RWPE1 (cell line): ENCODE measurements around the gene FBLL1.

Experiments used
- CTCF ChIA-PET: fragments of 350-600 bp; sonication (Branson Sonifier 250); formaldehyde crosslinking; extraction: SDS; loops from one replicate; lab custom pipeline; 2021; lab: Yijun Ruan, JAX
- POLR2A ChIA-PET: fragments of 400-600 bp; formaldehyde crosslinking; extraction: SDS; loops from one replicate; lab custom pipeline; 2020; ENCODE audit warnings: antibody characterized with exemption; ENCODE audit not compliant: low non-redundant PET; lab: Yijun Ruan, JAX
- DNase-seq: peaks from one replicate; pipeline ENCODE4 v3.0.0; 2012; ENCODE audit warnings: low spot score
- H3K27ac ChIP-seq: fragments of 450-650 bp; 2 replicates; pipeline ENCODE4 v1.5.1; 2017
- TF ChIP-seq, protein P1 (sequence below): fragments of 450-650 bp; conservative IDR thresholded peaks from 2 replicates; pipeline ENCODE4 v1.5.1; 2017; ENCODE audit warnings: low read depth, mild to moderate bottlenecking

The FBLL1 gene

DNA sequence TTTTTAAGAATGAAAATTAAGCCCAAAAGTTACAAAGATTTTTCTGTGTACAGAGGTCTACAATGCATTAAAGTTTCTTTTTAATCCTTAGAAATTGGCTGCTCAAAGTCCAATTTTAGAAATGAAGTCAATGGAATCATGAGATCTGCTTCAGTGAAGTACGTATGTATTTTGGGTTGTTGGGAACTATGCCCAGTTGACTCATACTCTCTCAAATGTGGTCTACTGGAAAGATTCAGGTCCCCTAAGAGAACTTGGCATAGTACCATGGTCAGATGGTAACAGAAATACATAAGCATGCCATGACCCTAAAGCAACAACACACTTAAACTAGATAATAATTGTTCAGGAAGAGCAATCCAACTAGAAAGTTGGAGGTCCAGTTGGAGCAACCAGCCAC is 23.0 kb downstream of the FBLL1 start:
- no peak for DNase-seq
- no peak overlapping the region for H3K27ac ChIP-seq
- ChIA-PET CTCF (interaction anchor here (0.7 kb wide), 1 partner anchor 66 kb away, joined by 3 read pairs; no protein-coding TSS in a partner anchor), POLR2A (no interaction called here)
- TF ChIP-seq, protein P1, sequence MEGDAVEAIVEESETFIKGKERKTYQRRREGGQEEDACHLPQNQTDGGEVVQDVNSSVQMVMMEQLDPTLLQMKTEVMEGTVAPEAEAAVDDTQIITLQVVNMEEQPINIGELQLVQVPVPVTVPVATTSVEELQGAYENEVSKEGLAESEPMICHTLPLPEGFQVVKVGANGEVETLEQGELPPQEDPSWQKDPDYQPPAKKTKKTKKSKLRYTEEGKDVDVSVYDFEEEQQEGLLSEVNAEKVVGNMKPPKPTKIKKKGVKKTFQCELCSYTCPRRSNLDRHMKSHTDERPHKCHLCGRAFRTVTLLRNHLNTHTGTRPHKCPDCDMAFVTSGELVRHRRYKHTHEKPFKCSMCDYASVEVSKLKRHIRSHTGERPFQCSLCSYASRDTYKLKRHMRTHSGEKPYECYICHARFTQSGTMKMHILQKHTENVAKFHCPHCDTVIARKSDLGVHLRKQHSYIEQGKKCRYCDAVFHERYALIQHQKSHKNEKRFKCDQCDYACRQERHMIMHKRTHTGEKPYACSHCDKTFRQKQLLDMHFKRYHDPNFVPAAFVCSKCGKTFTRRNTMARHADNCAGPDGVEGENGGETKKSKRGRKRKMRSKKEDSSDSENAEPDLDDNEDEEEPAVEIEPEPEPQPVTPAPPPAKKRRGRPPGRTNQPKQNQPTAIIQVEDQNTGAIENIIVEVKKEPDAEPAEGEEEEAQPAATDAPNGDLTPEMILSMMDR, result no peak

- DNase-seq, result no peak
- TF ChIP-seq, protein P1, result no peak
- H3K27ac ChIP-seq, result no peak overlapping the region
- POLR2A ChIA-PET, result no interaction called here
- CTCF ChIA-PET, result interaction anchor here (0.5 kb wide), 1 partner anchor 569 kb away, joined by 3 read pairs; no protein-coding TSS in a partner anchor
These were observed 24.4 kb downstream of the FBLL1 start for GRCh38 chr5:168553377-168554130.

DNA sequence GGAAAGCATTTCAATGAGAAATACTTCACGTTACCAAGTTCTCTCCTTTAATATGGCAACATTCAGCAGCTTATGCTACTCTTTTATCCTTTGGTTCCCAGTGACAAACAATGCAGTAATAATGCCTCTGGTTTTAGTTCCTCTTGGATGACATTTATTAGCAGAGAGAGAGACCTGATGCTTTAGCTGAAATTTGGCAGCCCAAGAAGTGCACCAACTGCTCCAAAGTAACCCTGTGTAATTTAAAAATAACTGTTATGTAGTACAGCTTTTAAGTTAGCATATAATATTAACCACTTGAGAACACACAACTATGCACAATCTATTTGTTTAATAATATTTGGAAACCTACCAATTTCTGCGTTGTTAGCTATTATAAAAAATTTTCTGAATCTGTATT is 28.3 kb downstream of the FBLL1 start:
- H3K27ac ChIP-seq, result no peak overlapping the region
- ChIA-PET CTCF (interaction anchor here (0.7 kb wide), 1 partner anchor 60 kb away, joined by 3 read pairs; no protein-coding TSS in a partner anchor), POLR2A (no interaction called here)
- no peak for DNase-seq
- TF ChIP-seq, protein P1, result no peak

- ChIA-PET POLR2A (no interaction called here), CTCF (no interaction called here)
- TF ChIP-seq, protein P1, result no peak
- DNase-seq, result no peak
- H3K27ac ChIP-seq, result no peak overlapping the region
These were observed 33.2 kb downstream of the FBLL1 start for GRCh38 chr5:168562279-168562678.

- ChIA-PET CTCF (no interaction called here), POLR2A (no interaction called here)
- H3K27ac ChIP-seq, result no peak overlapping the region
- no peak for DNase-seq
- TF ChIP-seq, protein P1, result no peak
These were observed 34.9 kb downstream of the FBLL1 start for GRCh38 chr5:168563959-168564358.

DNA sequence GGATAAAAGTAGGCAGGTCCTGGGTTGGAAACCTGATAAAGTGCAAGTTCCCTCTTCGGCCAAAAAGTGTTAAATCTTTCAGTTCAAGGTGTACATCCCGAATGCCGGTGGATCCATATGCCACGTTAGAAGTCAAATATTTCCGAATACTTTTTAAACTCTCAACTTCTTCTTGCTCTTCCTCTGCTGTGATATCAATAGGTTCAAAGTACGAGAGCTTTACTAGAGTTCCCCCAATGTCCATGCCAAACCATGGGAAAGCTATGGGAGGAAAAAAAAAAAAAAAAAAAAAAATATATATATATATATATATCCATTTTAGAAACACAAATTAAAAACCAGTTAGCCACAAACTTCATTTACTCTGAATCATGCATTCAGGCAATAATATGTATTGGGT is 39.6 kb downstream of the FBLL1 start:
- TF ChIP-seq, protein P1, result no peak
- no peak for DNase-seq
- no peak overlapping the region for H3K27ac ChIP-seq
- ChIA-PET CTCF (interaction anchor here (0.6 kb wide), 2 partner anchors 43 to 292 kb away, joined by 4 read pairs; no protein-coding TSS in a partner anchor), POLR2A (no interaction called here)
